Prostate gland (tissue), 2 donors: ENCODE measurements around the gene MRPS18A. TPM values are rescaled to one million over a fixed set of nuclear protein-coding genes. Genes with fewer than 3 reads are reported as not detected.

Experiments
- DNase-seq: peaks from one replicate; pipeline ENCODE4 v3.0.0-alpha.2; 2019; ENCODE audit warnings: low spot score
- H3K27ac ChIP-seq, 2 donors: fragments of 200-600 bp; sonication (generic); 2 replicates each; pipeline ENCODE4 v1.5.1; 2017 to 2019
- H3K27me3 ChIP-seq: fragments of 200-600 bp; sonication (generic); replicated peaks from 2 replicates; pipeline ENCODE4 v1.5.1; 2019; ENCODE audit not compliant: insufficient read depth
- H3K36me3 ChIP-seq, 2 donors: fragments of 200-600 bp; sonication (generic); 1 replicate in 1 of 2; 2 replicates in 1 of 2; pipeline versions ENCODE4 v1.5.1 to v1.8.1; 2017 to 2019
- H3K4me1 ChIP-seq: fragments of 200-600 bp; sonication (generic); replicated peaks from 2 replicates; pipeline ENCODE4 v1.5.1; 2019
- H3K4me3 ChIP-seq, 2 donors: fragments of 200-600 bp; sonication (generic); 2 replicates each; pipeline ENCODE4 v1.5.1; 2017 to 2019
- H3K9me3 ChIP-seq: fragments of 200-600 bp; sonication (generic); 2 replicates; pipeline ENCODE4 v1.5.1; 2017
- CTCF ChIP-seq, 4 experiments: fragments of 200-600 bp in 2 of 4; fragments of 450-650 bp in 2 of 4; sonication (generic) in 2 of 4; IDR thresholded peaks; 1 replicate in 3 of 4; 2 replicates in 1 of 4; pipeline ENCODE4 v1.5.1; 2016 to 2019; ENCODE audit warnings: antibody characterized with exemption in 4 of 4, mild to moderate bottlenecking in 2 of 4, moderate library complexity in 2 of 4
- POLR2A ChIP-seq: fragments of 450-650 bp; IDR thresholded peaks from one replicate; pipeline ENCODE4 v1.6.1; 2016; ENCODE audit warnings: antibody characterized with exemption, mild to moderate bottlenecking
- POLR2AphosphoS5 ChIP-seq: sonication (generic); formaldehyde crosslinking; IDR thresholded peaks from one replicate; pipeline ENCODE4 v1.6.1; 2017; ENCODE audit warnings: antibody characterized with exemption
- WGBS: methylation state at CpG from one replicate; pipeline ENCODE4 v1.1.5; 2018; 5-methylcytosine and 5-hydroxymethylcytosine counted together
- intact Hi-C: fragments of 100-400 bp; cut with DNase I; formaldehyde crosslinking; loops from one replicate; pipeline ENCODE4 v1.14.2; 2022
- total RNA-seq, 2 donors: library from RNA; depleted of rRNA; stranded (reverse); fragments of >200 nt; gene quantifications; one replicate each; pipeline ENCODE4 v1.1.0, GENCODE V29; 2016

Gene MRPS18A
- total RNA-seq, 2 donors from 2014 or later = 56.6 to 56.9 TPM

- Histone ChIP-seq H3K36me3 (no peaks in the 10 kb centered on the region), H3K27me3 (no peaks in the 10 kb centered on the region), H3K9me3 (no peaks in the 10 kb centered on the region), H3K4me1 (peaks cover 15% of the 10 kb centered on the region), H3K27ac (peak overlapping the region in 1 of 2 donors; percentile 73), H3K4me3 (no peak overlapping the region)
- WGBS = 96% methylated on average over 6 of the region's 6 CpGs
- intact Hi-C loops = no loop called here
- DNase-seq = no peak
- TF ChIP-seq POLR2AphosphoS5 = no peak
- TF ChIP-seq POLR2A = no peak
- no peak for TF ChIP-seq CTCF (IDR thresholded peaks at IDR 0.05)
These were observed 17.0 kb downstream of the MRPS18A start for GRCh38 chr6:43670623-43670986.

- intact Hi-C loops = loop anchor here (2.0 to 5.0 kb wide), 2 partner anchors 97 to 409 kb away; no protein-coding TSS in a partner anchor
- Histone ChIP-seq H3K27ac (peak overlapping the region; percentile 40 to 73), H3K27me3 (no peaks in the 10 kb centered on the region), H3K4me3 (no peak overlapping the region), H3K4me1 (peaks cover 15% of the 10 kb centered on the region), H3K9me3 (no peaks in the 10 kb centered on the region), H3K36me3 (no peaks in the 10 kb centered on the region)
- WGBS = 62% methylated on average over 6 of the region's 6 CpGs
- TF ChIP-seq POLR2A (no peak), POLR2AphosphoS5 (no peak), CTCF (IDR thresholded peaks at IDR 0.05) (no peak)
- DNase-seq = no peak
These were observed 17.5 kb downstream of the MRPS18A start for GRCh38 chr6:43669922-43670622.

GRCh38 chr6:43669050-43669921 is 18.3 kb downstream of the MRPS18A start:
- Histone ChIP-seq H3K27me3 (no peaks in the 10 kb centered on the region), H3K27ac (peak overlapping the region; percentile 47 to 73), H3K4me1 (peaks cover 15% of the 10 kb centered on the region), H3K36me3 (no peaks in the 10 kb centered on the region), H3K4me3 (no peak overlapping the region), H3K9me3 (no peaks in the 10 kb centered on the region)
- intact Hi-C loops = loop anchor here (2.0 to 5.0 kb wide), 2 partner anchors 98 to 410 kb away; no protein-coding TSS in a partner anchor
- TF ChIP-seq POLR2AphosphoS5 = no peak
- TF ChIP-seq POLR2A = no peak
- TF ChIP-seq CTCF (IDR thresholded peaks at IDR 0.05) = no peak
- WGBS = 38% methylated on average over 15 of the region's 15 CpGs
- DNase-seq = no peak

- H3K36me3 ChIP-seq = no peaks in the 10 kb centered on the region
- peaks cover 15% of the 10 kb centered on the region for H3K4me1 ChIP-seq
- H3K27me3 ChIP-seq = no peaks in the 10 kb centered on the region
- TF ChIP-seq POLR2A = peak; percentile 21
- peak in 3 of 4 experiments; percentile 32 to 80 (median 42) for TF ChIP-seq CTCF (IDR thresholded peaks at IDR 0.05)
- TF ChIP-seq POLR2AphosphoS5 = peak; percentile 51
- no peak overlapping the region for H3K4me3 ChIP-seq
- DNase-seq = peak; percentile 84
- H3K27ac ChIP-seq = peak overlapping the region; percentile 47 to 73
- intact Hi-C loops = loop anchor here (2.0 to 5.0 kb wide), 2 partner anchors 99 to 410 kb away; no protein-coding TSS in a partner anchor
- no peaks in the 10 kb centered on the region for H3K9me3 ChIP-seq
- WGBS = 14% methylated on average over 16 of the region's 17 CpGs
These were observed 19.2 kb downstream of the MRPS18A start for GRCh38 chr6:43668151-43669028.
